Neural cell (in vitro differentiated cells): ENCODE data around the gene MAP4K4.

Experiments
- MXI1 ChIP-seq: fragments of 450-650 bp; conservative IDR thresholded peaks from 2 replicates; pipeline ENCODE4 v1.6.1; 2014; ENCODE audit warnings: antibody characterized with exemption, mild to moderate bottlenecking; ENCODE audit not compliant: poor library complexity, severe bottlenecking
- REST ChIP-seq: IDR thresholded peaks from 2 replicates; pipeline ENCODE4 v1.6.1; 2012; ENCODE audit warnings: borderline replicate concordance
- TF ChIP-seq, protein P1 (sequence below): fragments of 450-650 bp; IDR thresholded peaks from 2 replicates; pipeline ENCODE4 v1.5.1; 2014; ENCODE audit warnings: antibody characterized with exemption, mild to moderate bottlenecking, moderate library complexity; ENCODE audit not compliant: poor library complexity, severe bottlenecking

- TF ChIP-seq, protein P1, sequence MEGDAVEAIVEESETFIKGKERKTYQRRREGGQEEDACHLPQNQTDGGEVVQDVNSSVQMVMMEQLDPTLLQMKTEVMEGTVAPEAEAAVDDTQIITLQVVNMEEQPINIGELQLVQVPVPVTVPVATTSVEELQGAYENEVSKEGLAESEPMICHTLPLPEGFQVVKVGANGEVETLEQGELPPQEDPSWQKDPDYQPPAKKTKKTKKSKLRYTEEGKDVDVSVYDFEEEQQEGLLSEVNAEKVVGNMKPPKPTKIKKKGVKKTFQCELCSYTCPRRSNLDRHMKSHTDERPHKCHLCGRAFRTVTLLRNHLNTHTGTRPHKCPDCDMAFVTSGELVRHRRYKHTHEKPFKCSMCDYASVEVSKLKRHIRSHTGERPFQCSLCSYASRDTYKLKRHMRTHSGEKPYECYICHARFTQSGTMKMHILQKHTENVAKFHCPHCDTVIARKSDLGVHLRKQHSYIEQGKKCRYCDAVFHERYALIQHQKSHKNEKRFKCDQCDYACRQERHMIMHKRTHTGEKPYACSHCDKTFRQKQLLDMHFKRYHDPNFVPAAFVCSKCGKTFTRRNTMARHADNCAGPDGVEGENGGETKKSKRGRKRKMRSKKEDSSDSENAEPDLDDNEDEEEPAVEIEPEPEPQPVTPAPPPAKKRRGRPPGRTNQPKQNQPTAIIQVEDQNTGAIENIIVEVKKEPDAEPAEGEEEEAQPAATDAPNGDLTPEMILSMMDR = no peak
- TF ChIP-seq MXI1 (no peak), REST (no peak)
These were observed 96.6 kb downstream of the MAP4K4 start for GRCh38 chr2:101794141-101794540.
